Measurements from ENCODE around the gene TBC1D4.

DNA sequence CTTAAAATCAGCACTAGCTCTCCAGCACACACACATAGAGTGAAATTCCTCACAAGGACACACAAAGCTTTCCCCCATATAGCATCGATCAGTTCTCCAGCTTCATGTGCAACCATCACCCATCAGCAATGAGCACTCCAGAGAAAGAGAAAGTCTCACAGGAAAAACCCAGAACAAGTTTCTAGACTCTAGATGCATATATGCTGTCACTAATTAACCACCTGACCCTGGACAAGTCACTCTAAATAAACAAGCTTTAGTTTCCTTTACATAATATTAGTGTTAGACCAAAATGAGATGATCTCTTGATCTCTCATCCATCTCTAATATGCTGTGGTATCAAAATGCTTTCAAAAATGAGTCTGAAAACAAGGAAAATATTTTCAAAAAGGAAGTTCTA, 81.2 kb downstream of the TBC1D4 start:
- TF ChIP-seq, protein P1, sequence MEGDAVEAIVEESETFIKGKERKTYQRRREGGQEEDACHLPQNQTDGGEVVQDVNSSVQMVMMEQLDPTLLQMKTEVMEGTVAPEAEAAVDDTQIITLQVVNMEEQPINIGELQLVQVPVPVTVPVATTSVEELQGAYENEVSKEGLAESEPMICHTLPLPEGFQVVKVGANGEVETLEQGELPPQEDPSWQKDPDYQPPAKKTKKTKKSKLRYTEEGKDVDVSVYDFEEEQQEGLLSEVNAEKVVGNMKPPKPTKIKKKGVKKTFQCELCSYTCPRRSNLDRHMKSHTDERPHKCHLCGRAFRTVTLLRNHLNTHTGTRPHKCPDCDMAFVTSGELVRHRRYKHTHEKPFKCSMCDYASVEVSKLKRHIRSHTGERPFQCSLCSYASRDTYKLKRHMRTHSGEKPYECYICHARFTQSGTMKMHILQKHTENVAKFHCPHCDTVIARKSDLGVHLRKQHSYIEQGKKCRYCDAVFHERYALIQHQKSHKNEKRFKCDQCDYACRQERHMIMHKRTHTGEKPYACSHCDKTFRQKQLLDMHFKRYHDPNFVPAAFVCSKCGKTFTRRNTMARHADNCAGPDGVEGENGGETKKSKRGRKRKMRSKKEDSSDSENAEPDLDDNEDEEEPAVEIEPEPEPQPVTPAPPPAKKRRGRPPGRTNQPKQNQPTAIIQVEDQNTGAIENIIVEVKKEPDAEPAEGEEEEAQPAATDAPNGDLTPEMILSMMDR (IDR thresholded peaks at IDR 0.05 in 4 of 5, conservative IDR thresholded peaks at IDR 0.05 in 1 of 5), result no peak
- no peak for TF ChIP-seq POLR2A (IDR thresholded peaks at IDR 0.05)
